WTC11 (cell line): ENCODE measurements around the gene TMEM115.

Experiments
- CTCF ChIP-seq: fragments of 200-600 bp; IDR thresholded peaks from 2 replicates; pipeline ENCODE4 v1.8.0; 2022; ENCODE audit warnings: antibody characterized with exemption
- E2F1 ChIP-seq: sonication (generic); formaldehyde crosslinking; IDR thresholded peaks from 2 replicates; pipeline ENCODE4 v1.8.0; 2022; ENCODE audit warnings: mild to moderate bottlenecking, missing genetic modification reagents
- PRDM15 ChIP-seq: sonication (generic); formaldehyde crosslinking; IDR thresholded peaks from 2 replicates; pipeline ENCODE4 v1.8.0; 2022; ENCODE audit warnings: missing genetic modification reagents
- SP1 ChIP-seq: sonication (generic); formaldehyde crosslinking; conservative IDR thresholded peaks from 2 replicates; pipeline ENCODE4 v1.8.1; 2022; ENCODE audit warnings: missing genetic modification reagents
- TP53 ChIP-seq: sonication (generic); formaldehyde crosslinking; IDR thresholded peaks from 2 replicates; pipeline ENCODE4 v1.8.1; 2023; ENCODE audit warnings: mild to moderate bottlenecking, missing genetic modification reagents
- USF1 ChIP-seq: sonication (generic); formaldehyde crosslinking; IDR thresholded peaks from 2 replicates; pipeline ENCODE4 v1.8.0; 2022; ENCODE audit warnings: mild to moderate bottlenecking, missing genetic modification reagents
- USF2 ChIP-seq: sonication (generic); formaldehyde crosslinking; IDR thresholded peaks from 2 replicates; pipeline ENCODE4 v1.8.1; 2023; ENCODE audit warnings: mild to moderate bottlenecking, missing genetic modification reagents, moderate library complexity
- ZNF138 ChIP-seq: sonication (generic); formaldehyde crosslinking; conservative IDR thresholded peaks from 2 replicates; pipeline ENCODE4 v1.8.1; 2022; ENCODE audit warnings: mild to moderate bottlenecking, moderate library complexity, missing genetic modification reagents
- ZNF532 ChIP-seq: fragments of 250-450 bp; sonication (Bioruptor Pico); IDR thresholded peaks from 2 replicates; pipeline ENCODE4 v1.9.0; 2021; ENCODE audit warnings: mild to moderate bottlenecking, borderline replicate concordance

- no peak for TF ChIP-seq CTCF
- TF ChIP-seq SP1 (CRISPR knock-in tag) = no peak
- no peak for TF ChIP-seq USF1
- no peak for TF ChIP-seq PRDM15 (CRISPR knock-in tag)
- no peak; the same call in 1 of the 2 replicates for TF ChIP-seq TP53
- no peak for TF ChIP-seq ZNF138 (CRISPR knock-in tag)
- no peak for TF ChIP-seq USF2 (CRISPR knock-in tag)
- TF ChIP-seq ZNF532 (CRISPR knock-in tag) = no peak
- no peak for TF ChIP-seq E2F1 (CRISPR knock-in tag)
Measured at GRCh38 chr3:50322115-50322385, 37.3 kb downstream of the TMEM115 start.
